HCT116 (cell line): ENCODE results near the gene HOXD1. TPM values are rescaled to one million over a fixed set of nuclear protein-coding genes. Genes with fewer than 3 reads are reported as not detected.

Experiments
- ATAC-seq: fragments of 200-7000 bp; cut with Tn5 transposase; 2 replicates; pipeline ENCODE4 v1.9.1; 2020; ENCODE audit warnings: mild to moderate bottlenecking, moderate library complexity
- BruUV-seq: library from RNA; stranded (reverse); fragments of 400-500 nt; replicated peaks from 2 replicates; lab custom pipeline; 2021; lab: Mats Ljungman, UMichigan
- CTCF ChIA-PET: fragments of 300-600 bp; sonication (Branson Sonifier 250); formaldehyde crosslinking; loops from one replicate; lab custom pipeline; 2021; ENCODE audit warnings: antibody characterized with exemption; lab: Charles Lee
- POLR2A ChIA-PET: fragments of 300-600, 350-600 bp; sonication (Branson Sonifier 250); formaldehyde crosslinking; loops from one replicate; lab custom pipeline; 2021; ENCODE audit warnings: antibody characterized with exemption; lab: Charles Lee
- RAD21 ChIA-PET, 2 experiments: fragments of 300-600 bp; sonication (Branson Sonifier 250); formaldehyde crosslinking; loops; one replicate each; lab custom pipeline; 2023; ENCODE audit warnings: low total read pairs in 2 of 2; ENCODE audit not compliant: uncharacterized antibody in 2 of 2, unreplicated experiment in 2 of 2, low non-redundant PET in 1 of 2; lab: Charles Lee
- DNase-seq: peaks from one replicate; pipeline ENCODE4 v3.0.0-alpha.2; 2010; ENCODE audit warnings: low read depth, low spot score
- H2AFZ ChIP-seq: fragments of 200-600 bp; shearing (Covaris generic), sonication (generic); 2 replicates; pipeline ENCODE4 v1.6.1; 2017; ENCODE audit warnings: low read depth, mixed run types, mixed read lengths, antibody characterized with exemption, low read length; ENCODE audit not compliant: poor library complexity, severe bottlenecking
- H3K27ac ChIP-seq: 2 replicates; pipeline ENCODE4 v1.5.1; 2012; ENCODE audit warnings: low read depth, low read length
- H3K27me3 ChIP-seq: fragments of 200-600 bp; sonication (generic); 2 replicates; pipeline ENCODE4 v1.6.1; 2016; ENCODE audit warnings: mixed run types, low read length, mixed read lengths; ENCODE audit not compliant: insufficient read depth
- H3K36me3 ChIP-seq, 2 experiments: fragments of 200-500 bp in 1 of 2; fragments of 200-600 bp in 1 of 2; sonication (Bioruptor generic) in 1 of 2; sonication (generic) in 1 of 2; 2 replicates each; pipeline versions ENCODE4 v1.5.1 to v1.6.1; 2014 to 2016; ENCODE audit warnings: low read length in 2 of 2, inconsistent platforms in 1 of 2, mixed read lengths in 1 of 2, mixed run types in 1 of 2; ENCODE audit not compliant: insufficient read depth in 2 of 2, control insufficient read depth in 1 of 2
- H3K4me1 ChIP-seq, 2 experiments: fragments of 200-600 bp in 1 of 2; sonication (generic) in 1 of 2; 2 replicates each; pipeline versions ENCODE4 v1.5.1 to v1.6.1; 2012 to 2017; ENCODE audit warnings: low read length in 2 of 2, inconsistent platforms in 1 of 2, mild to moderate bottlenecking in 1 of 2, mixed read lengths in 1 of 2, mixed run types in 1 of 2, moderate library complexity in 1 of 2; ENCODE audit not compliant: insufficient read depth in 2 of 2, control insufficient read depth in 1 of 2
- H3K4me2 ChIP-seq: fragments of 200-600 bp; sonication (generic); 2 replicates; pipeline ENCODE4 v1.6.1; 2017; ENCODE audit warnings: mixed run types, low read length, mixed read lengths
- H3K4me3 ChIP-seq, 2 experiments: fragments of 200-600 bp in 1 of 2; sonication (generic) in 1 of 2; replicated peaks in 1 of 2; 2 replicates each; pipeline ENCODE4 v1.5.1; 2011 to 2016; ENCODE audit warnings: low read length in 2 of 2, control low read depth in 1 of 2, low read depth in 1 of 2, mild to moderate bottlenecking in 1 of 2, mixed read lengths in 1 of 2, mixed run types in 1 of 2
- H3K79me2 ChIP-seq: fragments of 200-600 bp; sonication (generic); 2 replicates; pipeline ENCODE4 v1.6.1; 2017; ENCODE audit warnings: mild to moderate bottlenecking, mixed run types, low read length, moderate library complexity, mixed read lengths; ENCODE audit not compliant: insufficient read depth
- H3K9ac ChIP-seq: fragments of 200-600 bp; sonication (generic); 2 replicates; pipeline ENCODE4 v1.6.1; 2016; ENCODE audit warnings: low read length, mixed read lengths
- H3K9me2 ChIP-seq: fragments of 200-600 bp; sonication (generic), shearing (Covaris generic); 2 replicates; pipeline ENCODE4 v1.6.1; 2017; ENCODE audit warnings: mixed run types, mild to moderate bottlenecking, moderate library complexity; ENCODE audit not compliant: insufficient read depth
- H3K9me3 ChIP-seq, 2 experiments: fragments of 200-500 bp in 1 of 2; fragments of 200-600 bp in 1 of 2; sonication (Bioruptor generic) in 1 of 2; sonication (generic) in 1 of 2; 2 replicates each; pipeline ENCODE4 v1.6.1; 2014 to 2017; ENCODE audit warnings: low read length in 2 of 2, mixed read lengths in 2 of 2, inconsistent platforms in 1 of 2, low read depth in 1 of 2, mild to moderate bottlenecking in 1 of 2, mixed run types in 1 of 2, moderate library complexity in 1 of 2; ENCODE audit not compliant: control insufficient read depth in 1 of 2, insufficient read depth in 1 of 2
- H4K20me1 ChIP-seq: fragments of 200-600 bp; sonication (generic), shearing (Covaris generic); 2 replicates; pipeline ENCODE4 v1.6.1; 2017; ENCODE audit warnings: mixed run types, mild to moderate bottlenecking, moderate library complexity; ENCODE audit not compliant: insufficient read depth
- ATF3 ChIP-seq: IDR thresholded peaks from 2 replicates; pipeline ENCODE4 v1.6.1; 2012
- CEBPB ChIP-seq: IDR thresholded peaks from 2 replicates; pipeline ENCODE4 v1.6.1; 2012; ENCODE audit warnings: low read depth
- CTCF ChIP-seq, 3 experiments: fragments of 200-600 bp in 1 of 3; sonication (generic) in 1 of 3; IDR thresholded peaks in 2 of 3; conservative IDR thresholded peaks in 1 of 3; 2 replicates each; pipeline ENCODE4 v1.5.1; 2012 to 2017; ENCODE audit warnings: low read depth in 2 of 3, low read length in 2 of 3, antibody characterized with exemption in 1 of 3, borderline replicate concordance in 1 of 3, control low read depth in 1 of 3, mild to moderate bottlenecking in 1 of 3, mixed read lengths in 1 of 3, mixed run types in 1 of 3, moderate library complexity in 1 of 3; ENCODE audit not compliant: insufficient read depth in 1 of 3
- EGR1 ChIP-seq: IDR thresholded peaks from 2 replicates; pipeline ENCODE4 v1.6.1; 2012; ENCODE audit warnings: low read depth
- ELF1 ChIP-seq: IDR thresholded peaks from 2 replicates; pipeline ENCODE4 v1.6.1; 2012; ENCODE audit warnings: low read depth, borderline replicate concordance
- EZH2 ChIP-seq: fragments of 200-600 bp; sonication (generic); IDR thresholded peaks from 2 replicates; pipeline ENCODE4 v1.6.1; 2017; ENCODE audit warnings: antibody characterized with exemption, mixed run types
- EZH2phosphoT487 ChIP-seq: fragments of 200-600 bp; IDR thresholded peaks from 2 replicates; pipeline ENCODE4 v1.6.1; 2018; ENCODE audit warnings: antibody characterized with exemption, borderline replicate concordance
- POLR2AphosphoS5 ChIP-seq: IDR thresholded peaks from 2 replicates; pipeline ENCODE4 v1.6.1; 2011; ENCODE audit warnings: mild to moderate bottlenecking, low read depth, low read length, moderate library complexity
- RAD21 ChIP-seq: IDR thresholded peaks from 2 replicates; pipeline ENCODE4 v1.6.1; 2012; ENCODE audit warnings: low read depth, mild to moderate bottlenecking
- SIN3A ChIP-seq: IDR thresholded peaks from 2 replicates; pipeline ENCODE4 v1.6.1; 2012; ENCODE audit warnings: low read depth
- SP1 ChIP-seq: IDR thresholded peaks from 2 replicates; pipeline ENCODE4 v1.6.1; 2012; ENCODE audit warnings: low read depth
- SRF ChIP-seq: IDR thresholded peaks from 2 replicates; pipeline ENCODE4 v1.6.1; 2012; ENCODE audit warnings: low read depth
- TCF7L2 ChIP-seq: IDR thresholded peaks from 2 replicates; pipeline ENCODE4 v1.7.0; 2011; ENCODE audit warnings: borderline replicate concordance, inconsistent platforms; ENCODE audit not compliant: insufficient read depth, insufficient read length; ENCODE audit errors: extremely low read depth
- YY1 ChIP-seq: IDR thresholded peaks from 2 replicates; pipeline ENCODE4 v1.6.1; 2011; ENCODE audit warnings: low read length, low read depth, moderate library complexity, mild to moderate bottlenecking; ENCODE audit not compliant: insufficient replicate concordance; ENCODE audit errors: extremely low read depth
- ZBTB33 ChIP-seq: IDR thresholded peaks from 2 replicates; pipeline ENCODE4 v1.6.1; 2011; ENCODE audit warnings: mild to moderate bottlenecking, low read length, moderate library complexity; ENCODE audit not compliant: insufficient replicate concordance; ENCODE audit errors: extremely low read depth
- ZFX ChIP-seq: fragments of 450-650 bp; IDR thresholded peaks from 2 replicates; pipeline ENCODE4 v1.6.1; 2017
- ZNF274 ChIP-seq: fragments of 200-500 bp; sonication (Bioruptor generic); IDR thresholded peaks from 2 replicates; pipeline ENCODE4 v1.6.1; 2014; ENCODE audit warnings: mild to moderate bottlenecking, low read depth, low read length, inconsistent platforms
- intact Hi-C: fragments of 100-400 bp; cut with micrococcal nuclease; formaldehyde crosslinking; loops from 2 replicates; pipeline ENCODE4 v1.10.0; 2022
- total RNA-seq: library from RNA; stranded (reverse); gene quantifications from one replicate; pipeline ENCODE4 v1.2.1, GENCODE V29; 2021; ENCODE audit not compliant: unreplicated experiment

HOXD1 gene
- total RNA-seq, 1 experiment from 2014 or later, result not detected

GRCh38 chr2:176172895-176173566 lies 15.4 kb upstream of the HOXD1 start:
- CTCF ChIA-PET, result no interaction called here
- H3K9me2 ChIP-seq, result no peaks in the 10 kb centered on the region
- H3K27me3 ChIP-seq, result no peaks in the 10 kb centered on the region
- H3K9ac ChIP-seq, result no peak overlapping the region
- no peak overlapping the region for H3K4me2 ChIP-seq
- no peak overlapping the region for H3K4me3 ChIP-seq
- no peaks in the 10 kb centered on the region for H3K79me2 ChIP-seq
- RAD21 ChIA-PET, result no interaction called here
- POLR2A ChIA-PET, result interaction anchor here (0.9 kb wide), 1 partner anchor 11 kb away, joined by 3 read pairs; no protein-coding TSS in a partner anchor
- no peak overlapping the region for H3K27ac ChIP-seq
- no peaks in the 10 kb centered on the region for H4K20me1 ChIP-seq
- no peak for DNase-seq
- no peak for ATAC-seq
- intact Hi-C loops, result no loop called here
- H3K36me3 ChIP-seq, result no peaks in the 10 kb centered on the region
- no peaks in the 10 kb centered on the region for H3K4me1 ChIP-seq
- no peaks in the 10 kb centered on the region for H3K9me3 ChIP-seq
- no peak overlapping the region for H2AFZ ChIP-seq
- BruUV-seq, result no TSS peak
- TF ChIP-seq ZBTB33, result no peak
- no peak for TF ChIP-seq ATF3
- no peak for TF ChIP-seq CEBPB
- TF ChIP-seq EZH2phosphoT487, result no peak
- no peak for TF ChIP-seq POLR2AphosphoS5
- no peak for TF ChIP-seq CTCF (IDR thresholded peaks at IDR 0.05 in 2 of 3, conservative IDR thresholded peaks at IDR 0.05 in 1 of 3; ENCODE audit: borderline replicate concordance in 1 of 3, insufficient read depth in 1 of 3, low read depth in 2 of 3, low read length in 2 of 3)
- TF ChIP-seq RAD21, result no peak
- TF ChIP-seq SP1, result no peak
- TF ChIP-seq EZH2, result no peak
- no peak for TF ChIP-seq YY1
- TF ChIP-seq ELF1, result no peak
- no peak for TF ChIP-seq TCF7L2
- TF ChIP-seq EGR1, result no peak
- TF ChIP-seq SRF, result no peak
- TF ChIP-seq ZFX, result no peak
- TF ChIP-seq SIN3A, result no peak
- TF ChIP-seq ZNF274, result no peak
